SIG-M5 treated with dmso at 0.1 percent for 504 hours (cell line): ENCODE measurements around the gene PCDHB15.
"Not testable (repeated sequence)": the region's sequence is repeated elsewhere in the genome, so short reads cannot be mapped to it uniquely, and the experiment has no call there.

Experiments
- DNase-seq: peaks from one replicate; lab custom pipeline; 2025; ENCODE audit not compliant: unreplicated experiment; lab: John Stamatoyannopoulos, UW

PCDHB15 gene

GRCh38 chr5:141247434-141247833, 2.2 kb downstream of the PCDHB15 start:
- DNase-seq: not testable (repeated sequence)

- DNase-seq: no peak
Measured at GRCh38 chr5:141250576-141250975, 5.4 kb downstream of the PCDHB15 start.

- no peak for DNase-seq
Measured at GRCh38 chr5:141258464-141258863, 13.3 kb downstream of the PCDHB15 start.

- DNase-seq: no peak
Measured at GRCh38 chr5:141258948-141259347, 13.8 kb downstream of the PCDHB15 start.

- no peak for DNase-seq
Measured at GRCh38 chr5:141260458-141261237, 15.5 kb downstream of the PCDHB15 start.

DNA sequence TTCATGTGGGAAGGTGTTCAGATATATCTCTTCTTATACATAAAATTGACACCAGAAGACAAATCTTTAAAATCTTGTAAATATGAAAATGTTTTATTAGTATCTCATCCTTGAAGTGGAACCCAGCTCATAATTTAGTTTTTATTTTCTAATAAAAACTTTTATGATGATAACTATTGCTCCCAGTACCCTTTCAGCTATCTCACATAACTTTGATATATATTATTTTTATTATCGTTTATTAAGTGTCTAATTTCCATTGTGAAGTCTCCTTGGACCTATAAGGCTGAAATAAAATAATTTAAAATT, 16.0 kb downstream of the PCDHB15 start:
- DNase-seq: no peak

DNA sequence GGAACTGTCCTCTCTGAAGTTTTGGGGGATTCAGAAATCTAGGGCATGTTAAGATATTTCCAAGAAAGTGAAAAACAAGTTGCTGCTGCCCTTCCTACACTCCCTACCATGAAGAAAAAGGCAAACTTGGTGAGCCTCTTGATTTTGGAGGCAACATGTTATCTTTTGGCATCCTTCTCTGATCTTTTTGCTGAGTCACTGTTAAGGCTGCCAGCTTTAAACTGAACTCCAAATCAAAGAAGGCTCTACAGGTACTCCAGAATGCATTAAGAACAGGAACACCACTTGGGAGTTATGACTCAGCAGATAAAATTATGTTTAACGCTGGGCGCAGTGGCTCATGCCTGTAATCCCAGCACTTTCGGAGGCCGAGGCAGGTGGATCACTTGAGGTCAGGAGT, 24.0 kb downstream of the PCDHB15 start:
- no peak for DNase-seq

DNA sequence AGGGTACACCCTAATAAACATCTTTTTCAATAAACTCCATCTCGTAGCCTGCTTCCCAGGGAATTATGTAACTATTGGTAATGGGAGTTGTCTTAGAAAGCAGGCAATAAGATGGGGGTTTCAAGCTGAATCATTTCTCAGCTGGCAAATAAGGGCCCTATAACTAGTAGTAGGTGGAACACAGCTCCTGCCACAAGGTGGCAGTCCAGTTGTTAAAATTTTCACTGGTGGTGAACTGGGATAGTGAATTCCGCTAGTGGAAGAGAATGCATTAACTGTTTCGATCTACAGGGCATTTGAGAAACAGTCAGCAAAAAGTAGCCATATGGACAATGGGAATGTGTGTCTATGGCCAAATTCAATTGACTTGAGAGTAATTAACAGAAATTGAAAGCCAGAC, 27.7 kb downstream of the PCDHB15 start:
- DNase-seq: no peak

DNA sequence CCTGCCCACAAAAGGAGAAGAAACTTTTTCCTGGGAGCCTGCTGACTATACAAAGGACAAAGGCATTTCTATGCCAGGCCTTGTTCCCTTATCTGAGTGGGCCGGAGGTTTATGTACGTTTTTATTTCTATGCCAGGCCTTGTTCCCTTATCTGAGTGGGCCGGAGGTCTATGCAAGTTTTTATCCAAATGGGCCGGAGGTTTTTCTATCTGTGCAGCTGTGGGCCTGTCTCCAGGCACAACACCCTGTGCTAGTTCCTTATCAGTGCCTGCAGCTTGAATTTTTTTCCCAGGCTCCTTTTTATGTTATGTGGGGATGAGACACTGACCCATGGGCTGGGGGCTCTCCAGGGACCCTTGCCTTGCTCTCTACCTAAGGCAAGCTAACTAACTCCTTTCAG, 53.2 kb downstream of the PCDHB15 start:
- DNase-seq: no peak
